Stimulated activated CD8-positive, alpha-beta memory T cell treated with anti-CD3 and anti-CD28 coated beads, Interleukin-2, amount 100 ng/mL, for 48 hours (primary cell): ENCODE measurements around the gene MRPS31.
"Not testable (repeated sequence)": the region's sequence is repeated elsewhere in the genome, so short reads cannot be mapped to it uniquely, and the experiment has no call there.

ENCODE experiments used
- DNase-seq, 2 donors: peaks; one replicate each; pipeline ENCODE4 v3.0.0-alpha.2; 2020; ENCODE audit warnings: low read depth in 2 of 2

MRPS31 gene

GRCh38 chr13:40789275-40790153 lies 18.5 kb upstream of the MRPS31 start, which contains the start of gene SLC25A15:
Gene SLC25A15 (plus strand): TSS chr13:40789611. CDS start chr13:40793227, 3,616 bp downstream.
- DNase-seq: peak; percentile 62 to 76

GRCh38 chr13:40788540-40789274 lies 17.7 kb upstream of the MRPS31 start:
- DNase-seq: not testable (repeated sequence)

GRCh38 chr13:40787062-40787461 lies 16.1 kb upstream of the MRPS31 start:
- no peak for DNase-seq

- DNase-seq: no peak
Observed at GRCh38 chr13:40786568-40786996, 15.6 kb upstream of the MRPS31 start.

- no peak for DNase-seq
Observed at GRCh38 chr13:40784540-40784939, 13.6 kb upstream of the MRPS31 start.

- DNase-seq: not testable (repeated sequence)
Observed at GRCh38 chr13:40782971-40783370, 12.0 kb upstream of the MRPS31 start.

GRCh38 chr13:40781717-40782116 lies 10.7 kb upstream of the MRPS31 start:
- DNase-seq: no peak

- DNase-seq: no peak
Observed at GRCh38 chr13:40780822-40781401, 9.9 kb upstream of the MRPS31 start.

GRCh38 chr13:40779796-40780285 lies 8.9 kb upstream of the MRPS31 start:
- no peak for DNase-seq

GRCh38 chr13:40779049-40779448 lies 8.1 kb upstream of the MRPS31 start:
- DNase-seq: no peak

GRCh38 chr13:40777809-40778175 lies 6.8 kb upstream of the MRPS31 start:
- no peak for DNase-seq

- no peak for DNase-seq
Observed at GRCh38 chr13:40777166-40777808, 6.3 kb upstream of the MRPS31 start.

GRCh38 chr13:40776681-40777165 lies 5.7 kb upstream of the MRPS31 start:
- peak; percentile 33 to 45 for DNase-seq

- DNase-seq: no peak
Observed at GRCh38 chr13:40776232-40776631, 5.2 kb upstream of the MRPS31 start.

- DNase-seq: no peak
Observed at GRCh38 chr13:40774672-40775071, 3.7 kb upstream of the MRPS31 start.

- DNase-seq: no peak
Observed at GRCh38 chr13:40772765-40773473, 1.9 kb upstream of the MRPS31 start.

- DNase-seq: no peak
Observed at GRCh38 chr13:40770609-40770933, 419 bp downstream of the MRPS31 start.

GRCh38 chr13:40769970-40770369 lies 1.0 kb downstream of the MRPS31 start:
- DNase-seq: no peak

GRCh38 chr13:40765602-40766001 lies 5.4 kb downstream of the MRPS31 start:
- DNase-seq: no peak

- no peak for DNase-seq
Observed at GRCh38 chr13:40764587-40765403, 6.2 kb downstream of the MRPS31 start.
